KBM-7 (cell line): Measurements from ENCODE around the gene MYH10.
"Not testable (repeated sequence)": the region's sequence is repeated elsewhere in the genome, so short reads cannot be mapped to it uniquely, and the experiment has no call there.

Experiments
- DNase-seq: peaks from one replicate; pipeline ENCODE4 v3.0.0-alpha.2; 2015
- in situ Hi-C: fragments of 300-500 bp; cut with MboI; formaldehyde crosslinking; loops from 2 replicates; pipeline ENCODE4 v1.14.3; 2020; ENCODE audit warnings: low sequenced_read_pairs, low pct_unique_long_range_greater_than_20kb, mixed read lengths

The MYH10 gene

DNA sequence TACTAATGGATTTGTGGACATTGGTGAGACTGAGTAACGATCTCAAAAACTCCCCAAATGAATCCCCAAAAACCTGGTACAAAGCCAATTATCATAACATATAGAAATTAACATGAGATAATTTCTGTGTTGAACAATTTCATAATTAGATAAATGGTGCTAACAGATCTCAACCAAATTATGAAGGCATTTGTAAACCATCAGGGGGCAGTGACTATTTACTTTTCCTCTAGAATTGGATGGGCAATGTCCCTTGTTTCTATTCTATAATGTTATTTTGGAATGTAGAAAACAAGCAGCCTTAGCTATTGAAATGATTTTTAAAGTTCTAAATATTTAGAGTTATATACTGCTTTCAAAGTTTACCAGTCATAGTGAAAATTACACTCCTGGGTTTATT, 57.8 kb downstream of the MYH10 start:
- DNase-seq: no peak
- in situ Hi-C loops: no loop called here

DNA sequence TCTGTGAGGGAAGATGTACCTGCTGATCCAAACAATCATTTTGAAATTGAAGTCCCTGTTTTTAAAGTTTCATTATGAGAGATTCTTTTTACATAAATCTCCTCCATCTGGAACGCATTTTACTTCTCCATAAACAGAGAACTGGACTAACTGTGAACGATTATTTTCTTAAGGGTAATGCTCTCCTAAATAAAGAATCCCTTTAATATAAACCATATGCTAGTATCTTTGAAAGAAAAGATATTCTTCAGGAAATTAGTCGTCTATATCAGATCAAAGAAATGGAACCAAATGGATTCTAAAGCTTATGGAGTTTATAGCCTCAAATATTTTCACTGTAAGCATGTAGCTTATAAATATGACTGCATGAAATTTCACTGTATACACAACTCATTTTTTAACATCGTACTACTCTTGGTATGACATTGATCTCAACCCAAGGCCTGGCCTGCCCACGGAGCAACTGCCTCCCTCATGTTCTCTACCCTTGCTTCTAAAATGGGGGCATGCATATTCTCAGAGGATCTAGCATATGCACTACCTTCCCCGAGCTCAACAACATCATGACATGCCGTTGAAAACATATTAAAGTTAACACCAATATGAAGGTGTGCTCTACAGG, 66.4 kb downstream of the MYH10 start:
- in situ Hi-C loops: no loop called here
- DNase-seq: no peak

DNA sequence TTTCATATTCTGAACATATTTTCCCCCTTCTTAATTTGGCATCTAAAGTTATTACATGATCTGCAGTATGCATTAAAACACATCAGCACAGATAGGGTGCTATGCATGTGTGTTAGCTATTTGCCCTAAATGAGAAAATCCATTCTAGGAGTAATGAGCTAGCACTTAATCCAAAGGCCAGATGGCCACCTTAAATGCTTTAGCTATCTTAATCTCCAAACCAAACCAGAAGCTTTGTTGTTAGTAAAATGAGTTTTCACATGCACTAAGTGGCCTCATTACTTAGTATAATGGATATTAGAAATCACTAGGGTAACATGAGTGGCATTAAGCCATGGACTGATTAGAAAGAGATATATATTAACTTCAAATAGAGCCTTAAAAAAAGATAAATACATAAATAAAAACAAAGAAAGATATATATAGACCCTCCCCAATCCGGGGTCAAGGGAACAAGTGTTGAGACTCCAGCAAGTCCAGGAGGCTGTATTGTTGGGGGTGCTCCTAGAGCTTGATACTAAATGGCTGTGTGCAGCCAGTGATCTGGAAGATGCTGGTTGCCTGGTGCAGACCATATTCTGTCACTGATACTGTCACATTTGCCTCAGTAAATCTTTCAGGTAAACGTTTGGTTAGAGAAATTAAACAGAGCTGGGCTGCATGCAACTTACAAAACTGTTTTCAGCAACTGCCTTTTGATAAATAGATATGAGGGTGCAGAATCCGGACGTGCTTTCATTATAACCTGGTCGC, 67.3 kb downstream of the MYH10 start:
- DNase-seq: no peak
- in situ Hi-C loops: no loop called here

DNA sequence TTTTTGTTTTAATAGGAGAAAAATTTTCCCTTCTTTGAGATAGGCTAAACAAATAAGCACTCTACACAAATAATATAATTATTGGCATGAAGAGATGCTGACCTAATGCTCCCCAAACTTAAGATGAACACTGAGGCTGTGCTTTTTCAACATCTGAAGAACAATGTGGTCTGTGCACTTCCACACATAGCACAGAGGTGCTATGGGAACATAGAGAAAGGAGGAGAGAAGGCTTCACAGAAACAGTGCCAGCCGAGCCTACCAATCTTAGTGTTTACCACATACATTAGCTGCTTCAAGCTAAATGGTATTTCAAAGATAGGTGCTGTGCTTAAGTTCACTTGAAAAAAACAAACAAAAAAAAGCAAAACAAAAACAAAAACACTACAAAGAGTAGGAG, 72.4 kb downstream of the MYH10 start:
- DNase-seq: no peak
- in situ Hi-C loops: no loop called here

DNA sequence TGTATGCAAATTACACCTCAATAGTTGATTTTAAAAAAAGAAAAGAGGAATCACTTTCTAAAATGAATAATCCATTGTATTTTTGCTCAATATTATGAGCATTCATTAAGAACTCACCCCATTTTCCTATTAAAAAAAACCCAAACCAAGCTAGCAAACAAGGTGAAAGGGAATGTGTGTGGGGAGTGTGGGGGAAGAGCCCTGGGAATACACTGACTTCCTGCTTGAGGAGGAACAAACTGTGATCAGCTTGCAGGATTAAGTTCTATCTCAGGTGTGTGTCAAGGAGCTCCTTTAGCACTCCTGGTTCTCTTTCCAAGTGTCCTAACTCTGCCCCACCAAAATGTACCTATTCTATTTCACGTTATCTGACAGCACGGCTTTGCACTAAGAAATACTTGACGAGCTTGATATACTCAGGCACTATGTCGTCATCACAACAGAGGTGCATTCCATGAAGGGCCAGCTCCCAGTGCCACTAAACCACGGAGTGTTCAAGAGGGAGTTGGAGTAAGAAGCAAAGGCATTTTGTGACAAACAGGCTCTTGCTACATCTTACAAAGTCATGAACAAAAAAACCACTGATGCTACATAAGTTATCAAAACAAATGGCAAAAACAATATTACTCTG, 73.2 kb downstream of the MYH10 start:
- in situ Hi-C loops: no loop called here

DNA sequence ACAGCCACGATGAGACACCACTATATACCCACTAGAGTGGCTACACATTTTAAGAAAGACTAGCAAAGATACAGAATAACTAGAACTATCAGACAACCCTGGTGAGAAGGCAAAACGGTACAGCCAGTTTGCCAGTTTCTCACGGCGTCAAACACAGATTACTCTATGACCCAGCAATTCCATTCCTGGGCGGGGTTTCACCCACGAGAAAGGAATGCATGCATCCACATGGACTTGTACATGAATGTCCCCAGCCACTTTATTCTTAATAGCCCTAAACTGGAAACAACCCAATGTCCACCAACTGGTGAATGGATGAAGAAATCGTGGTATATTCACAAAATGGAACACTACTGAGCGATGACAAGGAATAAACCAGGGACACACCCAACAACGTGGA, 74.5 kb downstream of the MYH10 start:
- DNase-seq: no peak
- in situ Hi-C loops: no loop called here

More for the DNA sequence above, 73.2 kb downstream of the MYH10 start:
- DNase-seq: no peak

DNA sequence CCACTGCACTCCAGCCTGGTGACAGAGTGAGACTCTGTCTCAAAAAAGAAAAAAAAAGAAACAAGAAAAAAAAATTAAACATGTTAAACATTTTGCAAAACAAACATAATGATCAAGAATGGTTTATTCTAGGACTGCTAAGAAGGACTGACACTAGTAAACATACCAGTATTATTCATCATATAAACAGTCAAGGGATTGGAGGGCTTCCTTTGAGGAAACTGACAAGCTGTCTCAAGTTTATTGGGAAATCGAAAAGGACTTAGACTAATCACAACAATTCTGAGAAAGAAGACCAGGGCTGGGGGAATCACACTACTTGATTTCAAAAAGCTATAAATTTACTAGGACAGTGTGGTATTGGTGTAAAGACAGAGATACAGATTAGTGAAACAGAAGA, 75.5 kb downstream of the MYH10 start:
- in situ Hi-C loops: no loop called here

DNA sequence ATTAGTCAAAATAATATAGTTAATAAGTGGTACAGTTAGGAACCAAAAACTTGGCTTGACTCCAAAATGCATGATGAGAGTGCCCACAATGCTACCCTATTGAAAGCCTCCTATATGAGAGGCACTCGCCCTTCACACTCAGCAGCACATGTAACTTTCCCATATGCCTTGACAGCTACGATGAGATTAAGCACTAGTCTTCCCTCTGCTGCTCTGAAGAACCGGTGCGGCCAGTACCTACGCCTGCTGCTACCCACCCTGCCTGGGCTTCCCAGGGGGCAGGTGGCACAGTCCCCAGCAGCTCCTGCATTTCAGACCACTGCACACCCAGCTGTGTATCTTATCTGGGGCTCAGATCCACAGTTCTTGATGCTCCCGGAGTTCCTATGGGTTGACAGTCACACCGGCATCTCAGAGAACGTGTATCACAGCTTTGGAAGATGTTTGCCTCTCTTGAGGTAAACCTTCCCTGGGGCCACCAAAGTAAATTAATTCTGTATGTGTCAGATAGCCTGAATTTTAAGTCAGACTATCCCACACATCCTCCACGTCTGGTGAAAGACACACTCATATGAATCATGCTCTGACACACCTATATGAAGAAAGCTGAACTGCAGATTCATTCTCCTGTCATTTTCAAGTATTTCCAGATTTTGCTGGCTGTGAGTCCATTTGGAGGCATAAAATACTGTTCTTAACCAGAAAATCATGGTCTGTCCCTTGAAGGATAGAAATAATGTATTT, 77.8 kb downstream of the MYH10 start:
- in situ Hi-C loops: no loop called here
- DNase-seq: no peak

More for the DNA sequence above, 75.5 kb downstream of the MYH10 start:
- DNase-seq: no peak

DNA sequence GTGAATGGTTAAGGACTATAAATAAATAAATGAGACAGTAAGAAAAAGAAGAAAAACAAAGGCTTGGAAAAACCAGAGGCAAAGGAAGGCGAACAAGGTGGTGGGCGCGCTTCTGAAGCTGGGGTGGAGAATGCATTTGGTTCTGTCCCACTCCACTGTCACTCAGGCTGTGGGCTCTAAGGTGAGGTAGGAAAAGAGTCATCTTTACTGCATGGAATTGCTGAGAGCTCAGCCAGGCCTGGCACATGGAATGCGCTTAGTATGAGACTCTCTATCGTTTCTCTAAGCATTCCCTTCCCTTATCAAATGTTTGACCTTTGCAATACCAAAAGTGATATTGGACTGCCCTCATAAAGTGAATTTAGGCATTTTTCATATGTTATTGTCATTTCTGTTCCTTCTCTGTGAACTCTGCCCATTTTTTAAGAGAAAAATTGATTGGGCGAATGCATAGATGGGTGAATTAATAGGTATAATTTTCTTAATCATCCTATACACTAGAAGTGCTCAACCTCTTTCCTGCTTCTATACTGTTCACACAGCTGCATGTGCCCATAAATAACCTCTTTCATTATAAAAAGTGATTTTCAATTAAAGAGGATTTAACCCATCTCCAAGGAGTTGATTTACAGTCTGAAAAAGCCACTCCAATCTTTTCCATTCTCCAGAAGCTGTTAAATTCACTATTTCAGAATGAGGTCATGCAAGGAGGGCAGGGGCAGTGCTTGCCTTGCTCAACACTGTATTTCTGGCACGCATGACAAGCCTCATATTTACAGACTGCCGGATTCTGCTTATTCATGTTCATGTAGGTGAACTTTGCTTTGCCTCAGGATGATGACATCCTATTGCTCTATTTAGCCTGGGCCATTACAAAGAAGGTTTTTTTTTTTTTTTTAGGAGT, 87.7 kb downstream of the MYH10 start:
- DNase-seq: no peak
- in situ Hi-C loops: no loop called here

DNA sequence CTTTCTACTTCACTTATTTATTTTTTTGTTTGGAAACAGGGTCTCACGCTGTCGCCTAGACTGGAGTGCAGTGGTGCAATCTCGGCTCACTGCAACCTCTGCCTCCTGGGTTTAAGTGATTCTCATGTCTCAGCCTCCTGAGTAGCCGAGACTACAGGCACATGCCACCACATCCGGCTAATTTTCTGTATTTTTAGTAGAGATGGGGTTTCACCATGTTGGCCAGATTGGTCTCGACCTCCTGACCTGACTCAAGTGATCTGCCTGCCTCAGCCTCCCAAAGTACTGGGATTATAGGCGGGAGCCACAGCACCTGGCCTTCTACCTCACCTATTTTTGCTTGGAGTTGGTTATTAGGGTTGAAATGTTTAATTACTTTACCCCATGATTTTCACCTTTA, 90.5 kb downstream of the MYH10 start:
- in situ Hi-C loops, DNase-seq: not testable (repeated sequence)

DNA sequence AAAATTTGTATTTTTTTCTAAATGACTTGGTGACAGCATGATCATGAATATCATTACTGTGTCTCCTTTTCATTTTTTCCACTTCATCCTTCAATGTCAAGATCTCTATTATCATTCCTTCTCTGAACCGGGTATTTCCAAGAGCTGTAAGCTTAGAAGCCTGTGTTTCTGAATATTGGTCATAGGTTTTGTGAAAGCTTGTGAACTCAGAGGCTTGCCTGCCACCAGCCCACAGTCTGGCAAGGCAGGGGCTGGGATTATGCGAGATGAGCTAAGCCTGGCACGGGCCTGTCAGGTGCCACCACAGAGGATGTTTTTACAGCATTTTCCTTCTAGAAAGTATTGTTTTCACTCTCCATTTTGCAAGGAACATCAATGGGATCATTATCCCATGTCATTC, 92.8 kb downstream of the MYH10 start:
- DNase-seq: no peak
- in situ Hi-C loops: no loop called here

DNA sequence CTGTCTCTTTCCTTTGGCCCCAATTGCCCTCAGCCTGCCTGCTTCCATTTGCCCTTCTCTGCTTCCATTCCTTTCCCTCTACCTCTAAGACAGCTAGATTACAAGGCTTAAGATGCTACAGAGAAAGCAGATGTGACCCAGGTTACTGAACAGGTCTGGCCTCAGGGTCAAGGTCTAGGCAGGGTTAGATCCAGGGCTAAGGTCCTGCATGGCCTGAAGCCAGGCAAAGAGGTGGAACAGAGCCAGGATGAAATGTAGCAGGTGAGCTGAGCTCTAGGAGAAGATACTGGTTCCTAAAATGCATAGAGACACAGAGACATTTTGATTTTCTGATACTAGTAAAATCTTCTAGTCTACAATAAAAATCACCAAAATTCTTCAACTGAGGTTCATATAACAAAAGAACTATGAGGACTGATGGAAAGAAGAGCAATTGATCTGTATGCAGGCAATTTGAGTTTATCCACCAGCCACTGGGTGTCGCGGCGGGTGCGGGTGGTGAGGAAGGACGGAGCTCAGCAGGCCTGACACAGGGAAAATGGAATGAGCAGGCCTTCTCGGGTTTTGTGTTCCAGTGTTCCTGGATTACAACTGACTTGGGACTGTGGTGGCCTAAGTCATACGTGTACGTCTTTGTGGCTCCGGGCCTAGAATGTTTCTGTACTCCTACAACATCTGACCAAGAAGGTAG, 95.9 kb downstream of the MYH10 start:
- in situ Hi-C loops: no loop called here
- DNase-seq: no peak

DNA sequence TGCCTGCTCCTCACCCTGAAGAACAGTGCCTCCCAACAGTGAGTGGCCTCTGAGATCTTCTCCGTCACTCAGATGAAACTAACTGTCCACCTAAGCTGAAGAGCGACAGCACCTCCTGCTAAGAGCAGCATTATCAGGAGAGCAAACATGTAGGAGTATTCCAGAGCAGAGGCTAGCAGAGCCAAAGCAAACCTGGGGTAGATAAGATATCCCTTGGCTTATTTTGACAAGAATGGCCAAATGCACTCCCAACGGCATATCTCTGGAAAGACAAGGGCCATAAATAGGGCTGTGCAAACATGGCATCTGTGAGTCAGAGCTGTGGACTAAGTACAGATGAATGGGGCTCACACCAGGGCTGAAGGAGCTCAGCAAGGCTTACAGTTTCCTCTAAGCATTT, 98.5 kb downstream of the MYH10 start:
- DNase-seq: no peak
- in situ Hi-C loops: no loop called here

DNA sequence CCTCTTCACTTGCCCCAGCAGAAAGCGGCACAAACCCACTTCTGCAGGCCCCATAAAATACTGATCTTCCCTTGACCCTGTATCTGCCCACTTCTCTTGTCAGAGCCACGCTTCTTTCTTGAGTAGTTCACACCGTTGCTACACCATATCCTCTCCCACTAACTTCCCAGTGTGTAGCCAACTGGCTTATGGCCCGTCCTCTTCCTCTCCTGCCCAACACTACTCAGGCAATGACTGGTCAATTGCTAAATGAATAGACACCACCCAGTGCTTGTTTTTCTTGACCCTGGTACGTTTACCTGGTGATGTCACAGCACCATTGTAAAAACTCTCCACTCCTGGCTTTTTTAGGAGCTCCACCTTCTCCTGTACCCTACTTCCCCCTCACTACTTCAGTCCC, 107.9 kb downstream of the MYH10 start:
- DNase-seq: no peak
- in situ Hi-C loops: no loop called here

DNA sequence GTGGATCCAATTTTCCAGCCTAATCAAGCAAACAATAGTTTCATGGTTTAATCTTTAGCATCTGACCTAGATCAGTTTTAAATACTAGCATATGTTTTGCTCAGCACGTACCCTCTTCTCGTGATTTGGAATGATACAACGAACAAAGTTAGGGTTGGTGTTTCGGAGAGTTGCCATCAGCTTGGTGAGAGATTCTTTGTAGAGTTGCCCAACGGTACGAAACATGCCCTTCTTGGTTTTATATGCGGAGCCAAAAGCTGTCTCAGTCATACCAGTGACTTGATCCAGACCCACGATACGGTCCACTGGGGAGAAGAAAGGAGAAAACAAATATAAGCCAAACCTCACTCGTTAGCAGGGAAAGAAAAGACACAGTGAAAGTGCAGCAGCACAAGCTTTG, 109.5 kb downstream of the MYH10 start:
- no peak for DNase-seq
- in situ Hi-C loops: no loop called here

DNA sequence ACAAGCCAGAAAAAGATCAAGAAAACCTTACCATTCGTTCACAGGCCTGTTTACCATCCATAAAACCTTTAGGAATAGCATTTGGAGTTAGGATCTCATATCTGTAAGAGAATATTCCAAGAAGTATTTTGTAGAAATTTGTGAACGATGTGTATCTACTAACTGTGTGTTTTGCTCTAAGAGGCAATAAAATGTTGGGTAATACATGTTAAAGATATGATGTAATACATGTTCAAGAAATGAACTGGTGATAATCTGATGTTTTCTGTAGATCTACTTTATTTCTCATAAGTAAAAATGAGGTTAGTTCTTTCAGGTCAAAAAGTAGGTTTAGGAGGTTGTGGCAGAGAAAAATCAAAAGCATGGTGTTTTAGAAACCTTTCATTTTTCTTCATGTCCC, 111.7 kb downstream of the MYH10 start:
- in situ Hi-C loops: no loop called here
- DNase-seq: no peak

DNA sequence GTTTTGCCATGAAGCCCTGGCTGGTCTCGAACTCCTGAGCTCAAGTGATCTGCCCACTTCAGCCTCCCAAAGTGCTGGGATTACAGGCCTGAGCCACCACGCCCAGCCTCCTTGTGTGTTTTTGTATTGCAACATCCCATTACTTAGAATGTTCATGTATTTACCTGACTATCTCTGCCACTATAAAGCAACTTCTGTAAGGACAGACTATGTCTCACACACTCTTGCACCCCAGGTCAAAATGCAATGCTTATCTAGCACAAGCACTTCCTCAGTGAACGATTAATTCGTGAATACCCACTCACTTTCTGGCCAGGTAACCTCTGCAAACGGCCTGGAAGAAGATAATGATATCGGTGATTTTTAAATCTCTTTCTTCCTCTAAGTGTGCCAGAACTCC, 112.2 kb downstream of the MYH10 start:
- in situ Hi-C loops: no loop called here
- no peak for DNase-seq

DNA sequence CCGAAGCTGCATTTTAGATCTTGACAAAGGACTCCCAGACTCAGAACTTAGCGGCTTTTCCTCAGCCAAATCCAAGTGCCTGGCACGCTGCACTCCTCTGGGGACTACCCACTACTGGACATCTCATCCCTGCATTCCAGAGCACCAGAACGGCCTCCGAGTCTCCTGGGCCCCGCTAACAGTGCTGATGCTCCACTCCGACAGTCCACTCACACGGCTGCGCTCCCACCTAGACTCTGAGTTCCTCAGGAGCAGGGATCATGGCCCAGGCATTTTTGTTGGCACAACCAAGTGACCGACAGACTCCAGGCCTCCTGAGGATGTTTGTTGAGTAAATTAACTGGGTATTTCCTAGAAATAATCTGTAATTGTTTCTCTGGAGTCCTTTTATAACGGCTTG, 115.7 kb downstream of the MYH10 start:
- in situ Hi-C loops: no loop called here

More for the DNA sequence above, 115.7 kb downstream of the MYH10 start:
- DNase-seq: no peak
